ENCODE results near the gene SCD.

Gene SCD

DNA sequence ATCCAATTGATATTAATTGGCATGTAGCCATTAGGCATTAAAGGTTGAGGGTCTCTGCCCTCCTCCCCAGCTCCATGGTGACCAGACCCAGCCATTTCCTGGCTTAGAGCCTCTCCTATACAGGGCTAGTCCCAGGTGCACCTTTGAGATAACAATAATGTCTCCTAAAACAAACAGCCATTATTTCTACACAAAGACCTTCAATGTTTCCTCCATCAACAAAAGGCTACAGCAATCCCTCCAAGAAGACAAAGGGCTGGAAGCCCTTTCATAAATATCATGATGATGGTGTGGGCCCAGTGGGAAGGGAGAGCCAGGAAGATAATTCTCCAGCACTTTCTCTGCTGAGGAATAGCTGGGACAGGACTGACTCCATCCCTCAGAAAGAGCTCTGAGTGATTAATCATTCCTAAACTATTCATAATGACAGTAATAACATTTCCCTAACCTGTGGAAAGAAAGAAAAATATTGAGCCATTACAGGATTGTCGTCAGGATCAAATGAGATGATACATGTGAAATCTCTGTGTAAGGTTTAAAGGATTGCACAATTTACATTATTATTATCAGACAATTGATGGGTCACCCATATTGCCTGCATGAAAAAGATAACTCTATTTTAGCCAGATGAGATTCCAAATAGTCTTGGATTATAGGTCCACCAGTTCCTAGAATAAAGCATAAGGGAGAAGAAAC lies 27.2 kb upstream of the SCD start:
- Histone ChIP-seq H3K27ac (ENCODE audit: low read depth, low read length) (no peak overlapping the region), H3K27me3 (ENCODE audit: control insufficient read depth in 1 of 2, insufficient read depth in 2 of 2, low read length in 2 of 2) (peaks cover 0 to 4% of the 10 kb centered on the region in 2 donors), H3K4me1 (ENCODE audit: control insufficient read depth in 1 of 2, insufficient read depth in 2 of 2, low read length in 2 of 2) (no peaks in the 10 kb centered on the region), H3K9me3 (ENCODE audit: control insufficient read depth in 1 of 2, low read length in 2 of 2) (no peaks in the 10 kb centered on the region), H3K9ac (ENCODE audit: low read depth in 1 of 2, low read length in 2 of 2) (no peak overlapping the region), H3K36me3 (ENCODE audit: control insufficient read depth in 1 of 2, insufficient read depth in 2 of 2, low read length in 2 of 2) (no peaks in the 10 kb centered on the region), H3K4me3 (ENCODE audit: low read depth in 1 of 2, low read length in 2 of 2) (no peak overlapping the region)

DNA sequence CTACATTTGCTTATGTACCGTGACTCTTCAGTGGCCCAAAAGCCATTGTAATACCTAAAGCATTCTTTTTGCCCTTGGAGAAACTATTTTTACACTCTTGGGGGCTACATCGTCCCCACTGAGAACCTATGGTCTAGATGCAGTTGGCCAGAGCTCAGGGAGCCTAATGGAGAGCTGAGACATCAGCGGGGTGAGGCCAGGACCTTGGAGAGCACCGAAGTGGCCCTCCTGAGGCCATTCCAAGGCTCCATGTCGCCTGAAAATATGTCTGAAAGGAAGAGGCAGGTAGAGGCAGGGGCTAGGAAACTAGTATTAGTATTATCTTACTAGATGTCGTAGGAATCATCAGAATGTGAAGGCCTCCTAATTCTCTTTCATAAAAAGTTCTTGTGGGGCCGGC lies 21.9 kb upstream of the SCD start:
- Histone ChIP-seq H3K9ac (ENCODE audit: low read depth in 1 of 2, low read length in 2 of 2) (no peak overlapping the region), H3K4me3 (ENCODE audit: low read depth in 1 of 2, low read length in 2 of 2) (no peak overlapping the region), H3K27me3 (ENCODE audit: control insufficient read depth in 1 of 2, insufficient read depth in 2 of 2, low read length in 2 of 2) (peaks cover 0 to 5% of the 10 kb centered on the region in 2 donors), H3K4me1 (ENCODE audit: control insufficient read depth in 1 of 2, insufficient read depth in 2 of 2, low read length in 2 of 2) (peaks cover 10 to 13% of the 10 kb centered on the region in 2 donors), H3K9me3 (ENCODE audit: control insufficient read depth in 1 of 2, low read length in 2 of 2) (no peaks in the 10 kb centered on the region), H3K27ac (ENCODE audit: low read depth, low read length) (no peak overlapping the region), H3K36me3 (ENCODE audit: control insufficient read depth in 1 of 2, insufficient read depth in 2 of 2, low read length in 2 of 2) (no peaks in the 10 kb centered on the region)

DNA sequence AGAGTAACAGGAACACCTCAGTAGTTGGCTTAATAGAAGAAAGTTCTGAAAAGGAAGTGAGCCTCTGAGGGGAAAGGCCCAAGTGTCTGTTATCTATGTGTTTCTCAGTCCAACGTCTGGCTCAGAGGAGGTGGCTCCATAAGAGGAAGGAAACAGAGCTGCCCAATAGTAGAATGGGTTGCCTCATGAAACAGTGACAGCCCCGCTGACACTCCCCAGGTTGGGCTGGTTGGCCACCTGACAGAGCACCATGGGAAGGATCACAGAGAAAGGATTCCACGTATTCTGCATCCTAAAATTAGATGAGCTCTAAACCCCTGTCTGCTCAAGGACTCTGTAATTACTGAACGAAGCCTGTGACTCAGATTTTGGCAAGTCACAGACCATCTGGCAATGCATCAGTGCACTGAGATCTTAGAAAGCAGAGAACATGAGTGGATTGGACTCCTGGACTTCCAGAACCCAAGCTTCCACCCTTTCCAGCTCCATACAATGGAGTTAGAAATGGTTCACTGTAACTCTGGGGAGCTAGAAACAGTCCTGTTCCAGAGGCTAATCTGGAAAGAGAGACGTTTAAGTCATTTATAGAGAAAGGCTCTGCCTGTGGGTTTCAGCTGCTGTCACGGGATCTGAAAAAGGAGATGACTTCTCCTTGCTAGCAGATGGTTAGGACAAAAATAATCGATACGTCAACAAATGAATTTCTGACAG lies 19.9 kb upstream of the SCD start:
- peaks cover 0 to 5% of the 10 kb centered on the region in 2 donors for H3K27me3 ChIP-seq (ENCODE audit: control insufficient read depth in 1 of 2, insufficient read depth in 2 of 2, low read length in 2 of 2)
- H3K4me1 ChIP-seq (ENCODE audit: control insufficient read depth in 1 of 2, insufficient read depth in 2 of 2, low read length in 2 of 2), result peaks cover 10 to 13% of the 10 kb centered on the region in 2 donors
- H3K4me3 ChIP-seq (ENCODE audit: low read depth in 1 of 2, low read length in 2 of 2), result no peak overlapping the region
- H3K27ac ChIP-seq (ENCODE audit: low read depth, low read length), result no peak overlapping the region
- H3K36me3 ChIP-seq (ENCODE audit: control insufficient read depth in 1 of 2, insufficient read depth in 2 of 2, low read length in 2 of 2), result no peaks in the 10 kb centered on the region
- no peaks in the 10 kb centered on the region for H3K9me3 ChIP-seq (ENCODE audit: control insufficient read depth in 1 of 2, low read length in 2 of 2)
- no peak overlapping the region for H3K9ac ChIP-seq (ENCODE audit: low read depth in 1 of 2, low read length in 2 of 2)

DNA sequence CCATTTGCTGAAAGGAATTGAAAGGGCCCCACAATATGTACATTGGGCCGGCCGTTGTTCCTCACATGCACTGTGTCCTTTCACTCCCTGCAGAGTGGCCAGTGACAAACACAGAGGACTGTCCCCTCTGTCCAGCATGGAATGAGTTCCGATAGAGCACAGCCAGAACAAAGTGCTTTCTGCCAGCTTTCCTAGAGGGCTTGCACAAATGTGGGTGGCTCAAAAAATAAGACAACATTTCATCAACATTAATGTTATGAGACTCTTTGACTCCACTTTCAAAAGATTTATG lies 19.4 kb upstream of the SCD start:
- Histone ChIP-seq H3K36me3 (ENCODE audit: control insufficient read depth in 1 of 2, insufficient read depth in 2 of 2, low read length in 2 of 2) (no peaks in the 10 kb centered on the region), H3K27me3 (ENCODE audit: control insufficient read depth in 1 of 2, insufficient read depth in 2 of 2, low read length in 2 of 2) (peaks cover 0 to 5% of the 10 kb centered on the region in 2 donors), H3K4me3 (ENCODE audit: low read depth in 1 of 2, low read length in 2 of 2) (no peak overlapping the region), H3K4me1 (ENCODE audit: control insufficient read depth in 1 of 2, insufficient read depth in 2 of 2, low read length in 2 of 2) (peaks cover 10 to 13% of the 10 kb centered on the region in 2 donors), H3K27ac (ENCODE audit: low read depth, low read length) (no peak overlapping the region), H3K9ac (ENCODE audit: low read depth in 1 of 2, low read length in 2 of 2) (no peak overlapping the region), H3K9me3 (ENCODE audit: control insufficient read depth in 1 of 2, low read length in 2 of 2) (no peaks in the 10 kb centered on the region)

GRCh38 chr10:100328198-100328597 lies 18.8 kb upstream of the SCD start:
- peaks cover 10 to 13% of the 10 kb centered on the region in 2 donors for H3K4me1 ChIP-seq (ENCODE audit: control insufficient read depth in 1 of 2, insufficient read depth in 2 of 2, low read length in 2 of 2)
- H3K27ac ChIP-seq (ENCODE audit: low read depth, low read length), result no peak overlapping the region
- no peak overlapping the region for H3K9ac ChIP-seq (ENCODE audit: low read depth in 1 of 2, low read length in 2 of 2)
- no peaks in the 10 kb centered on the region for H3K9me3 ChIP-seq (ENCODE audit: control insufficient read depth in 1 of 2, low read length in 2 of 2)
- H3K36me3 ChIP-seq (ENCODE audit: control insufficient read depth in 1 of 2, insufficient read depth in 2 of 2, low read length in 2 of 2), result no peaks in the 10 kb centered on the region
- H3K27me3 ChIP-seq (ENCODE audit: control insufficient read depth in 1 of 2, insufficient read depth in 2 of 2, low read length in 2 of 2), result peaks cover 0 to 5% of the 10 kb centered on the region in 2 donors
- H3K4me3 ChIP-seq (ENCODE audit: low read depth in 1 of 2, low read length in 2 of 2), result no peak overlapping the region

DNA sequence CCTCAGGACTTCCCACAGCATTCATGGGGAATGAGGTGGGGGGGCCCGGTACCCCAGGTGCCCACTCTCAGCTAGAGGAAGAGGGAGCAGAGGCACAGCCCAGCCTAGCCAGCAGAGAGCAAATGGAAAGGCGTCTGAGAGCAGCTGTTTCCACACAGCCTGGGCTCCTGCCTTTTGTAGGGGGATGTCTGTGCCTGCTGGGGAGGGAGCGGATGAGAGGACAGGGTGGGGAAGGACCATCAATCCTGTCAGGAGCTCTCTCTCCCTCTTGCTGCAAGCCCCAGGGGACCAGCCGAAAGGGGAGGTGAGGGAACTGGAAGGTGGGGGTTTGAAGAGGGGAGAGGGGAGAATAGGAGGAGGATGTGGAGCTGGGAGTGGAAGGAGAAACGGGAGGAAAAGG lies 17.0 kb upstream of the SCD start, which contains the start of gene PKD2L1:
PKD2L1 (minus strand) TSS at position 150 of the 400 bp plus-strand sequence; CDS start at position 25, 125 bp downstream.
- H3K4me3 ChIP-seq (ENCODE audit: low read depth in 1 of 2, low read length in 2 of 2), result no peak within 1 kb of the TSS
- H3K27me3 ChIP-seq (ENCODE audit: control insufficient read depth in 1 of 2, insufficient read depth in 2 of 2, low read length in 2 of 2), result peaks cover 0 to 5% of the 10 kb centered on the region in 2 donors
- H3K9ac ChIP-seq (ENCODE audit: low read depth in 1 of 2, low read length in 2 of 2), result no peak within 1 kb of the TSS

DNA sequence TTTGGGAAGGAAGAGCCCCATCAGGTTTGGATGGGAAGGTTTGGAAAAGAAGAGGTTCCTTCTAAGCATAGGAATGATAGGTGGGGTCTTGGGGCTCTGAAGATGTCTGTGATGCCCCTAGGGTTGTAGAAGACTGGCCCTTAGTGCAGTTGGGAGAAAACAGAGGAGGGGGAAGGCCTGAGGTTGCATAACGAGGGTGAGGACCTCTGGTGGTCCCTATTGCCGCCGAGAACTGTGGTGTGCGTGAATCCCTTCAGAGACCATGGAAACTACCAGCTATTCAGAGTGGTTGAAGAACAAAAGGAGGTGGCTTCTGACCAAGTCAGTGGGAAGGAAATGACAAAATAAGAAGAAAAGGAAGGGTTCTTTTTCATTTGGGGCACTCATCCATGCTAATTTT lies 13.9 kb upstream of the SCD start:
- H3K4me1 ChIP-seq (ENCODE audit: control insufficient read depth in 1 of 2, insufficient read depth in 2 of 2, low read length in 2 of 2), result no peaks in the 10 kb centered on the region
- H3K27me3 ChIP-seq (ENCODE audit: control insufficient read depth in 1 of 2, insufficient read depth in 2 of 2, low read length in 2 of 2), result peaks cover 0 to 5% of the 10 kb centered on the region in 2 donors
- H3K4me3 ChIP-seq (ENCODE audit: low read depth in 1 of 2, low read length in 2 of 2), result no peak overlapping the region

More for the DNA sequence above, 17.0 kb upstream of the SCD start, which contains the start of gene PKD2L1:
- no peaks in the 10 kb centered on the region for H3K9me3 ChIP-seq (ENCODE audit: control insufficient read depth in 1 of 2, low read length in 2 of 2)
- no peak within 1 kb of the TSS for H3K27ac ChIP-seq (ENCODE audit: low read depth, low read length)
- no peaks in the 10 kb centered on the region for H3K36me3 ChIP-seq (ENCODE audit: control insufficient read depth in 1 of 2, insufficient read depth in 2 of 2, low read length in 2 of 2)
- H3K4me1 ChIP-seq (ENCODE audit: control insufficient read depth in 1 of 2, insufficient read depth in 2 of 2, low read length in 2 of 2), result peaks cover 10 to 13% of the 10 kb centered on the region in 2 donors

DNA sequence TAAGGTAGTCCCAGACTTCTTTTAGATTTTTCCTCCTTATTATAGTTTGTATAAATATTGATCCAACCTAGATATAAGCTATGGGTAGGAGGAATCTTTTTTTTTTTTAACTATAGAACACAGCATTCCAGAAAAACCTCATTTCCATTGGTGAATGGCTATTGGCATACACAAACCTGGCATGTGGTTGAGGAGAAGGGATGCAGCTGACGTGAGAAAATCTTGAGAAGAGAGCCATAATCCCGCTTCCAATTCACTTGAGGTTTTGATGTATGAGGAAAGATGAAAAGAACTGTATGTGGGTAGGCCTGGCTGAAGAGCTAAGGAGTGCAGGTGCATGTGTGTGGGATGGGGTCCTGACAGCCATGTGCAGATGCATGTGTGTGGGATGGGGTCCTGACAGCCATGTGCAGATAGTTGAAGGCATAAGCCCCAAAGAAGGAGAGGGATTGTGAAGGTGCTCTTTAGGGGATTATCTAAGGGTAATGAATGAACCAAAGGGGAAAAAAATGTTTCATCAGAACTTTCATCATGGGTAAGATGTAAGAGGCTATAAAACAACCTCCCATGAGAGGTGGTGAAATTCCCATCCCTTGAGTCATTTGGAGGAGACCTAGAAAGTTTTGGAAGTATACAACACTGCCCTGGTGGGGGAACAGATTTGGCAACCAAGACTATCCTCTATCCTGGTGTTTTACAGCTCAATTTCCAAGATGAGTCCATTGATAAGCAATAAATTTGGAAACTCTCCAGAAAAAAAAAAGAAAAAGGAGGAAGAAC lies 13.2 kb upstream of the SCD start:
- Histone ChIP-seq H3K36me3 (ENCODE audit: control insufficient read depth in 1 of 2, insufficient read depth in 2 of 2, low read length in 2 of 2) (no peaks in the 10 kb centered on the region), H3K4me3 (ENCODE audit: low read depth in 1 of 2, low read length in 2 of 2) (no peak overlapping the region), H3K27me3 (ENCODE audit: control insufficient read depth in 1 of 2, insufficient read depth in 2 of 2, low read length in 2 of 2) (peaks cover 0 to 5% of the 10 kb centered on the region in 2 donors), H3K9ac (ENCODE audit: low read depth in 1 of 2, low read length in 2 of 2) (no peak overlapping the region), H3K27ac (ENCODE audit: low read depth, low read length) (no peak overlapping the region), H3K9me3 (ENCODE audit: control insufficient read depth in 1 of 2, low read length in 2 of 2) (no peaks in the 10 kb centered on the region), H3K4me1 (ENCODE audit: control insufficient read depth in 1 of 2, insufficient read depth in 2 of 2, low read length in 2 of 2) (peaks cover 0 to 4% of the 10 kb centered on the region in 2 donors)

More for the DNA sequence above, 13.9 kb upstream of the SCD start:
- no peak overlapping the region for H3K9ac ChIP-seq (ENCODE audit: low read depth in 1 of 2, low read length in 2 of 2)
- H3K36me3 ChIP-seq (ENCODE audit: control insufficient read depth in 1 of 2, insufficient read depth in 2 of 2, low read length in 2 of 2), result no peaks in the 10 kb centered on the region
- no peaks in the 10 kb centered on the region for H3K9me3 ChIP-seq (ENCODE audit: control insufficient read depth in 1 of 2, low read length in 2 of 2)
- H3K27ac ChIP-seq (ENCODE audit: low read depth, low read length), result no peak overlapping the region

DNA sequence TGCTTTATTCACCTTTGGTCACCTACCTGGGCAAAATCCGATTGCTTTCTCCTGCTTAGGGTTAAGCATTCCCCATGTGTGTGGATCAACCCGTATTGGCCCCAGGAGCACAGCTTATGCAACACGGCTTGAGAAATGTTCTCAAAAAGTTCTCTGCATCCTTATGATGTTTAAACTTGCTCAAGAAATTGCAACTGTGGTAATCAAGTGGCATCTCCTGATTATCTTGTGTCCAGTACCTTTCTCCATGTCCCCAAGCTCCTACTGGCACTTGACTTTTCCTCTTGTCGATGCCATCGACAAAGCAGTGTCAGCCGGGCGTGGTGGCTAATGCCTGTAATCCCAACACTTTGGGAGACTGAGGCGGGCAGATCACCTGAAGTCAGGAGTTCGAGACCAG lies 12.3 kb upstream of the SCD start:
- Histone ChIP-seq H3K4me1 (ENCODE audit: control insufficient read depth in 1 of 2, insufficient read depth in 2 of 2, low read length in 2 of 2) (peaks cover 0 to 11% of the 10 kb centered on the region in 2 donors), H3K9ac (ENCODE audit: low read depth in 1 of 2, low read length in 2 of 2) (no peak overlapping the region), H3K4me3 (ENCODE audit: low read depth in 1 of 2, low read length in 2 of 2) (no peak overlapping the region), H3K9me3 (ENCODE audit: control insufficient read depth in 1 of 2, low read length in 2 of 2) (no peaks in the 10 kb centered on the region), H3K27ac (ENCODE audit: low read depth, low read length) (no peak overlapping the region), H3K27me3 (ENCODE audit: control insufficient read depth in 1 of 2, insufficient read depth in 2 of 2, low read length in 2 of 2) (no peaks in the 10 kb centered on the region), H3K36me3 (ENCODE audit: control insufficient read depth in 1 of 2, insufficient read depth in 2 of 2, low read length in 2 of 2) (no peaks in the 10 kb centered on the region)
